Adrenal gland (tissue), 12 donors: ENCODE measurements around the gene PCSK9. TPM values are rescaled to one million over a fixed set of nuclear protein-coding genes. Genes with fewer than 3 reads are reported as not detected.

ENCODE experiments used
- DNase-seq, 7 donors: peaks; one replicate each; pipeline ENCODE4 v3.0.0-alpha.2; 2019 to 2020
- H3K27ac ChIP-seq, 5 donors: fragments of 200-600 bp; sonication (generic) in 4 of 5; 1 replicate in 3 of 5; 2 replicates in 2 of 5; pipeline versions ENCODE4 v1.5.1 to v1.8.0; 2016 to 2020; ENCODE audit warnings: mild to moderate bottlenecking in 1 of 5
- H3K27me3 ChIP-seq: fragments of 200-600 bp; 2 replicates; pipeline ENCODE4 v1.8.0; 2021
- H3K36me3 ChIP-seq, 2 donors: fragments of 200-600 bp; replicated peaks in 1 of 2; 1 replicate in 1 of 2; 2 replicates in 1 of 2; pipeline versions ENCODE4 v1.5.1 to v1.8.0; 2018 to 2022
- H3K4me1 ChIP-seq, 2 donors: fragments of 200-600 bp; replicated peaks in 1 of 2; 1 replicate in 1 of 2; 2 replicates in 1 of 2; pipeline versions ENCODE4 v1.5.1 to v1.8.0; 2018 to 2021
- H3K4me3 ChIP-seq, 4 donors: fragments of 200-600 bp; sonication (generic) in 3 of 4; one replicate each; pipeline ENCODE4 v1.5.1; 2016 to 2018
- H3K9me3 ChIP-seq, 3 donors: fragments of 200-600 bp; sonication (generic) in 1 of 3; replicated peaks in 1 of 3; 1 replicate in 2 of 3; 2 replicates in 1 of 3; pipeline versions ENCODE4 v1.5.1 to v1.8.0; 2016 to 2021
- CTCF ChIP-seq, 6 experiments: fragments of 450-650 bp in 4 of 6; fragments of 200-600 bp in 2 of 6; sonication (generic) in 1 of 6; IDR thresholded peaks; 1 replicate in 5 of 6; 2 replicates in 1 of 6; pipeline versions ENCODE4 v1.5.1 to v1.8.0; 2016 to 2021; ENCODE audit warnings: antibody characterized with exemption in 6 of 6, mild to moderate bottlenecking in 2 of 6, moderate library complexity in 1 of 6
- POLR2A ChIP-seq, 2 donors: fragments of 450-650 bp; IDR thresholded peaks; one replicate each; pipeline ENCODE4 v1.6.1; 2017; ENCODE audit warnings: antibody characterized with exemption in 2 of 2, mild to moderate bottlenecking in 2 of 2, moderate library complexity in 1 of 2
- WGBS, 4 donors: extraction: QIAGEN DNeasy Blood & Tissue Kit in 2 of 4; methylation state at CpG; one replicate each; pipeline versions ENCODE4 v1.1.5 to v1.1.7; 2013 to 2017; 5-methylcytosine and 5-hydroxymethylcytosine counted together
- intact Hi-C, 2 donors: fragments of 100-400 bp; cut with DNase I; formaldehyde crosslinking; loops; one replicate each; pipeline versions ENCODE4 v1.14.1 to v1.15.0; 2022 to 2023
- polyA plus RNA-seq, 3 donors: library from polyadenylated mRNA; stranded (reverse); fragments of 200-250 nt in 2 of 3; fragments of 350-450 nt in 1 of 3; fragmentation: Illumina TruSeq in 1 of 3; extraction: RNeasy Lipid Tissue Mini Kit (QIAGEN cat#74804) in 1 of 3; gene quantifications; one replicate each; pipeline ENCODE4 v1.2.3, GENCODE V29; 2013 to 2014
- total RNA-seq, 9 donors: library from RNA; depleted of rRNA in 4 of 9; stranded (reverse); fragments of >200 nt in 4 of 9; fragments of 120-200 nt in 1 of 9; fragmentation: NEBNext Ultra II Directional in 1 of 9; extraction: Animal tissue kit (Norgen Biotek cat#: 25700) in 1 of 9; gene quantifications; one replicate each; pipeline versions ENCODE4 v1.1.0 to v1.2.4, GENCODE V29; 2013 to 2023
- donor health status: healthy with polysubstance abuse.
- donor health status: Bipolar disorder and iron deficiency.
- donor health status: DM: yes; HTN: yes; CAD: no.
- donor health status: DM: no; HTN: no; CAD: no.
- donor health status: DM: no; HTN: no; CAD: no.
- donor health status: DM: yes; HTN: yes; CAD: no.

Gene PCSK9
- total and polyA plus RNA-seq, 12 donors = 0.10 to 1.4 (median 0.30) TPM; not detected in 1

GRCh38 chr1:55064861-55065263 is 25.5 kb downstream of the PCSK9 start:
- peak in 2 of 7 donors; percentile 25 to 38 for DNase-seq
- H3K27me3 ChIP-seq = no peaks in the 10 kb centered on the region
- H3K36me3 ChIP-seq = peaks cover 0 to 12% of the 10 kb centered on the region in 2 donors
- H3K27ac ChIP-seq = no peak overlapping the region
- no peaks in the 10 kb centered on the region for H3K9me3 ChIP-seq
- intact Hi-C loops = no loop called here
- H3K4me3 ChIP-seq = no peak overlapping the region
- no peak for TF ChIP-seq CTCF (IDR thresholded peaks at IDR 0.05)
- TF ChIP-seq POLR2A (IDR thresholded peaks at IDR 0.05) = no peak
- H3K4me1 ChIP-seq = peaks cover 0 to 8% of the 10 kb centered on the region in 2 donors
- 25 to 50% (median 38%) methylated on average over 2 of the region's 2 CpGs for WGBS, 4 donors

- no peaks in the 10 kb centered on the region for H3K27me3 ChIP-seq
- 87 to 100% (median 91%) methylated on average over 3 to 4 of the region's 4 CpGs for WGBS, 4 donors
- peaks cover 0 to 19% of the 10 kb centered on the region in 2 donors for H3K36me3 ChIP-seq
- H3K9me3 ChIP-seq = no peaks in the 10 kb centered on the region
- H3K27ac ChIP-seq = no peak overlapping the region
- intact Hi-C loops = no loop called here
- H3K4me3 ChIP-seq = no peak overlapping the region
- no peak for DNase-seq
- TF ChIP-seq POLR2A (IDR thresholded peaks at IDR 0.05) (no peak), CTCF (IDR thresholded peaks at IDR 0.05) (no peak)
- H3K4me1 ChIP-seq = peaks cover 0 to 8% of the 10 kb centered on the region in 2 donors
Observed at GRCh38 chr1:55065648-55066047, 26.3 kb downstream of the PCSK9 start.

- Histone ChIP-seq H3K36me3 (peaks cover 0 to 34% of the 10 kb centered on the region in 2 donors), H3K4me3 (no peak overlapping the region), H3K27me3 (no peaks in the 10 kb centered on the region), H3K9me3 (no peaks in the 10 kb centered on the region), H3K4me1 (peaks cover 0 to 8% of the 10 kb centered on the region in 2 donors), H3K27ac (no peak overlapping the region)
- DNase-seq = peak in 1 of 7 donors; percentile 42
- TF ChIP-seq CTCF (IDR thresholded peaks at IDR 0.05) (no peak), POLR2A (IDR thresholded peaks at IDR 0.05) (no peak)
- intact Hi-C loops = no loop called here
- WGBS, 4 donors = 77 to 84% (median 80%) methylated on average over 17 of the region's 17 CpGs
Observed at GRCh38 chr1:55067022-55067778, 27.9 kb downstream of the PCSK9 start.

- no peak for DNase-seq
Observed at GRCh38 chr1:55067914-55068313, 28.6 kb downstream of the PCSK9 start.

More at GRCh38 chr1:55067914-55068313, 28.6 kb downstream of the PCSK9 start:
- H3K9me3 ChIP-seq = no peaks in the 10 kb centered on the region
- no peaks in the 10 kb centered on the region for H3K27me3 ChIP-seq
- no peak overlapping the region for H3K4me3 ChIP-seq
- peaks cover 0 to 8% of the 10 kb centered on the region in 2 donors for H3K4me1 ChIP-seq
- H3K36me3 ChIP-seq = peaks cover 0 to 41% of the 10 kb centered on the region in 2 donors
- WGBS, 4 donors = 62 to 81% (median 75%) methylated on average over 1 of the region's 1 CpG
- H3K27ac ChIP-seq = no peak overlapping the region
- intact Hi-C loops = no loop called here
- TF ChIP-seq POLR2A (IDR thresholded peaks at IDR 0.05) = no peak
- no peak for TF ChIP-seq CTCF (IDR thresholded peaks at IDR 0.05)
